ENCODE measurements around the gene PARD6G.
"Not testable (repeated sequence)": the region's sequence is repeated elsewhere in the genome, so short reads cannot be mapped to it uniquely, and the experiment has no call there.

The PARD6G gene

DNA sequence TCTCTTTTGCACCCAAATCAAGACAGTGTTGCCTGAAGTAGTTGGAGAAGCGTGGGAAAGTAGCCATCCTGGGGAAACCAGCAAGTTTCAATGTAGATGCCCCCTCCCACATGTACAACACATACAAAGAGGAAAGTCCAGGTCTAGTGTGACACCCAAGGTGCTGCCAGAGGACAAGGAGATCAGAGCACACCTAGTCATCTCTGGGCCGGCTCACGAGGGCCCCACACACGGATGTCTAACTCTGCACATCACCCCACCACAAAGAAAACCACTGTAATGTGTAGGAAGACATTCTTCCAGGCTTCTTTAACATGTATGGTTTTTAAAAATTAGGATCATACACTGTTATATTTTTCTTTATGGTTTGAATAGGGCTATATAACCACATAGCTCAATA lies 21.6 kb downstream of the PARD6G start:
- Mint-ChIP-seq H3K27me3 (ENCODE audit: low read depth, poor library complexity) (no peaks in the 10 kb centered on the region), H3K9me3 (peaks cover 26% of the 10 kb centered on the region), H3K36me3 (ENCODE audit: low read depth) (peaks cover 25% of the 10 kb centered on the region), H3K4me1 (peaks cover 24% of the 10 kb centered on the region), H3K4me3 (no peak overlapping the region), H3K27ac (no peak overlapping the region)
- no peak for DNase-seq
- TF ChIP-seq, protein P1, sequence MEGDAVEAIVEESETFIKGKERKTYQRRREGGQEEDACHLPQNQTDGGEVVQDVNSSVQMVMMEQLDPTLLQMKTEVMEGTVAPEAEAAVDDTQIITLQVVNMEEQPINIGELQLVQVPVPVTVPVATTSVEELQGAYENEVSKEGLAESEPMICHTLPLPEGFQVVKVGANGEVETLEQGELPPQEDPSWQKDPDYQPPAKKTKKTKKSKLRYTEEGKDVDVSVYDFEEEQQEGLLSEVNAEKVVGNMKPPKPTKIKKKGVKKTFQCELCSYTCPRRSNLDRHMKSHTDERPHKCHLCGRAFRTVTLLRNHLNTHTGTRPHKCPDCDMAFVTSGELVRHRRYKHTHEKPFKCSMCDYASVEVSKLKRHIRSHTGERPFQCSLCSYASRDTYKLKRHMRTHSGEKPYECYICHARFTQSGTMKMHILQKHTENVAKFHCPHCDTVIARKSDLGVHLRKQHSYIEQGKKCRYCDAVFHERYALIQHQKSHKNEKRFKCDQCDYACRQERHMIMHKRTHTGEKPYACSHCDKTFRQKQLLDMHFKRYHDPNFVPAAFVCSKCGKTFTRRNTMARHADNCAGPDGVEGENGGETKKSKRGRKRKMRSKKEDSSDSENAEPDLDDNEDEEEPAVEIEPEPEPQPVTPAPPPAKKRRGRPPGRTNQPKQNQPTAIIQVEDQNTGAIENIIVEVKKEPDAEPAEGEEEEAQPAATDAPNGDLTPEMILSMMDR (IDR thresholded peaks at IDR 0.05): no peak

- no peak overlapping the region for H3K4me3 Mint-ChIP-seq
- TF ChIP-seq, protein P1 (IDR thresholded peaks at IDR 0.05): no peak
- H3K9me3 Mint-ChIP-seq: peaks cover 32% of the 10 kb centered on the region
- no peak overlapping the region for H3K27ac Mint-ChIP-seq
- H3K4me1 Mint-ChIP-seq: peaks cover 24% of the 10 kb centered on the region
- H3K27me3 Mint-ChIP-seq (ENCODE audit: low read depth, poor library complexity): no peaks in the 10 kb centered on the region
- DNase-seq: no peak
- peaks cover 33% of the 10 kb centered on the region for H3K36me3 Mint-ChIP-seq (ENCODE audit: low read depth)
Measured at GRCh38 chr18:80223581-80224148, 23.6 kb downstream of the PARD6G start.

DNA sequence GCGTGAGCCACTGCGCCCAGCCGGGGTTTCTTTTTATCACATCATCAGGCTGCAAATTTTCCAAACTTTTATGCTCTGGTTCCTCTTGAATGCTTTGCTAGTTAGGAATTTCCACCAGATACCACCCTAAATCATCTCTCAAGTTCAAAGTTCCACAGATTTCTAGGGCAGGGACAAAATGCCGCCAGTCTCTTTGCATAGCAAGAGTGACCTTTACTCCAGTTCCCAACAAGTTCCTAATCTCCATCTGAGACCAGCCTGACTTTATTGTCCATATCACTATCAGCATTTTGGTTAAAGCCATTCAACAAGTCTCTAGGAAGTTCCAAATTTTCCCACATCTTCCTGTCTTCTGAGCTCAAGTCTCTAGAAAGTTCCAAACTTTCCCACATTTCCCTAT lies 27.8 kb downstream of the PARD6G start:
- not testable (repeated sequence) for DNase-seq; H3K4me1 Mint-ChIP-seq; H3K27ac Mint-ChIP-seq; H3K27me3 Mint-ChIP-seq (ENCODE audit: low read depth, poor library complexity); H3K4me3 Mint-ChIP-seq
- Mint-ChIP-seq H3K36me3 (ENCODE audit: low read depth) (peaks cover 48% of the 10 kb centered on the region), H3K9me3 (peaks cover 39% of the 10 kb centered on the region)

- Mint-ChIP-seq H3K27me3 (ENCODE audit: low read depth, poor library complexity) (peaks cover 6% of the 10 kb centered on the region), H3K4me1 (no peaks in the 10 kb centered on the region), H3K4me3 (no peak overlapping the region), H3K9me3 (peaks cover 48% of the 10 kb centered on the region), H3K36me3 (ENCODE audit: low read depth) (peaks cover 57% of the 10 kb centered on the region), H3K27ac (no peak overlapping the region)
- TF ChIP-seq, protein P1 (IDR thresholded peaks at IDR 0.05): no peak
- DNase-seq: no peak
Measured at GRCh38 chr18:80218341-80219227, 28.7 kb downstream of the PARD6G start.

- Mint-ChIP-seq H3K4me1 (peaks cover 9% of the 10 kb centered on the region), H3K27me3 (ENCODE audit: low read depth, poor library complexity) (peaks cover 6% of the 10 kb centered on the region), H3K4me3 (no peak overlapping the region), H3K27ac (no peak overlapping the region), H3K9me3 (peaks cover 20% of the 10 kb centered on the region), H3K36me3 (ENCODE audit: low read depth) (peaks cover 35% of the 10 kb centered on the region)
- DNase-seq: no peak
- TF ChIP-seq, protein P1 (IDR thresholded peaks at IDR 0.05): no peak
Measured at GRCh38 chr18:80213182-80213581, 34.1 kb downstream of the PARD6G start.

DNA sequence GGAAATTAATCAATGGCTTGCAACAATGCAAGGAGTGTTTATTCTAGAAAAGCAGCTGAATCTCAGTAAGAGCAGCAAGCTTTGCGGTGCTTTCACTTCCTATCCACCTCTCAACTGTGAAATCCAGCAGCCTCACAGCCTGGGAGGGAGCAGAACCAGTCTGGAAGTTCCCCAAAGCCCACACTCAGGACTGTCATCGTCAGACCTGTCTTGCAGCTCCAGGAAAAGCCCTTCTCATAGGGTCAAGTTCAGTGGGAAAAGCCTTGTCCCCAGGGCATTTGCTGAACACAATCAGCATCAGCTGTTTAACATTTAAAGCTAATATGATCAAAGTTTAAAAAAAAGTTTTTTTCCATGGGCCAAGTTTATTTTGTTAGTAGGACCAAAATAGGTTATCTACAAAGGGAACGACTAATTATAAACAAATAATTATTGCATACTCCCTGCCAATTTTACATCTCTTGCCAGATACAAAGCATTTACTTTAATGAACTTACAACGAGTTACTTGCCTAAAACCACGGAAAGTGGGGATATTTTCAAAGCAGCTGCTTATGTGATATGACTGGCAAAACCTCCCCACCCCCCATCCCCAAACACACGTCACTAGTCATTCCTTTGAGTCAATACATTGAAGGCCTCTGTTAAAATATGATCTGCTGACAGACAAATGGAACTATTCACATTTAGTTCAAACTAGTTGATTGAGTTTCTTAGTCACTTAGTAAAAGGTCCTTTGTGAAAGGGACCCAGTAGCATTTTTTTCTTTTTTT lies 36.8 kb downstream of the PARD6G start:
- peaks cover 20% of the 10 kb centered on the region for H3K9me3 Mint-ChIP-seq
- no peak overlapping the region for H3K27ac Mint-ChIP-seq
- H3K4me3 Mint-ChIP-seq: no peak overlapping the region
- H3K36me3 Mint-ChIP-seq (ENCODE audit: low read depth): peaks cover 29% of the 10 kb centered on the region
- peaks cover 4% of the 10 kb centered on the region for H3K27me3 Mint-ChIP-seq (ENCODE audit: low read depth, poor library complexity)
- TF ChIP-seq, protein P1 (IDR thresholded peaks at IDR 0.05): no peak
- peaks cover 9% of the 10 kb centered on the region for H3K4me1 Mint-ChIP-seq
- DNase-seq: no peak
